Testis (tissue), 3 donors: ENCODE results near the gene DSTN. TPM values are rescaled to one million over a fixed set of nuclear protein-coding genes. Genes with fewer than 3 reads are reported as not detected.

Source experiments
- DNase-seq: peaks from one replicate; pipeline ENCODE4 v3.0.0-alpha.2; 2019
- H3K27ac ChIP-seq, 2 donors: fragments of 200-600 bp; sonication (generic); one replicate each; pipeline ENCODE4 v1.5.1; 2019
- H3K27me3 ChIP-seq: fragments of 200-600 bp; sonication (generic); one replicate; pipeline ENCODE4 v1.5.1; 2019
- H3K36me3 ChIP-seq: fragments of 200-600 bp; sonication (generic); one replicate; pipeline ENCODE4 v1.5.1; 2017; ENCODE audit warnings: low read depth; ENCODE audit errors: missing control alignments
- H3K4me1 ChIP-seq: fragments of 200-600 bp; sonication (generic); one replicate; pipeline ENCODE4 v1.5.1; 2019
- H3K4me3 ChIP-seq, 2 donors: fragments of 200-600 bp; sonication (generic); one replicate each; pipeline ENCODE4 v1.5.1; 2017 to 2019
- H3K9me3 ChIP-seq: fragments of 200-600 bp; sonication (generic); one replicate; pipeline ENCODE4 v1.5.1; 2017
- CTCF ChIP-seq, 3 experiments: fragments of 450-650 bp in 2 of 3; fragments of 200-600 bp in 1 of 3; sonication (generic) in 1 of 3; IDR thresholded peaks; one replicate each; pipeline ENCODE4 v1.5.1; 2016 to 2019; ENCODE audit warnings: antibody characterized with exemption in 3 of 3, mild to moderate bottlenecking in 2 of 3, moderate library complexity in 1 of 3
- POLR2A ChIP-seq: fragments of 450-650 bp; IDR thresholded peaks from one replicate; pipeline ENCODE4 v1.6.1; 2017; ENCODE audit warnings: antibody characterized with exemption, mild to moderate bottlenecking, moderate library complexity
- WGBS, 2 donors: methylation state at CpG; one replicate each; pipeline ENCODE4 v1.1.5; 2018; 5-methylcytosine and 5-hydroxymethylcytosine counted together
- intact Hi-C: fragments of 100-400 bp; cut with DNase I; formaldehyde crosslinking; loops from one replicate; pipeline ENCODE4 v1.15.1; 2023; ENCODE audit warnings: low total_unique reads
- polyA plus RNA-seq: library from polyadenylated mRNA; stranded (reverse); fragments of 350-450 nt; fragmentation: Illumina TruSeq; extraction: RNeasy Lipid Tissue Mini Kit (QIAGEN cat#74804); gene quantifications from one replicate; pipeline ENCODE4 v1.2.3, GENCODE V29; 2014; ENCODE audit warnings: low read depth, low replicate concordance; ENCODE audit not compliant: insufficient read depth
- total RNA-seq, 2 donors: library from RNA; depleted of rRNA; stranded (reverse); fragments of >200 nt; gene quantifications; one replicate each; pipeline ENCODE4 v1.2.3, GENCODE V29; 2016

Gene DSTN
- total and polyA plus RNA-seq, 3 donors from 2014 or later = 121 to 301 (median 148) TPM

- no peaks in the 10 kb centered on the region for H3K36me3 ChIP-seq
- intact Hi-C loops = no loop called here
- H3K27ac ChIP-seq = no peak overlapping the region
These were observed 57.5 kb downstream of the DSTN start for GRCh38 chr20:17627101-17627955.

GRCh38 chr20:17628101-17628841, 58.4 kb downstream of the DSTN start:
- no peak for DNase-seq
- WGBS, 2 donors = 93% methylated on average over 18 of the region's 18 CpGs
- no peak overlapping the region for H3K27ac ChIP-seq
- intact Hi-C loops = no loop called here
- no peaks in the 10 kb centered on the region for H3K4me1 ChIP-seq
- no peak overlapping the region for H3K4me3 ChIP-seq
- H3K27me3 ChIP-seq = no peaks in the 10 kb centered on the region
- no peaks in the 10 kb centered on the region for H3K9me3 ChIP-seq
- no peak for TF ChIP-seq CTCF (IDR thresholded peaks at IDR 0.05)
- TF ChIP-seq POLR2A = no peak
- no peaks in the 10 kb centered on the region for H3K36me3 ChIP-seq

More at GRCh38 chr20:17627101-17627955, 57.5 kb downstream of the DSTN start:
- WGBS, 2 donors = 81 to 84% methylated on average over 23 to 27 of the region's 27 CpGs
- no peak overlapping the region for H3K4me3 ChIP-seq
- DNase-seq = no peak
- H3K4me1 ChIP-seq = no peaks in the 10 kb centered on the region
- no peak for TF ChIP-seq POLR2A
- no peak for TF ChIP-seq CTCF (IDR thresholded peaks at IDR 0.05)
- no peaks in the 10 kb centered on the region for H3K27me3 ChIP-seq
- no peaks in the 10 kb centered on the region for H3K9me3 ChIP-seq

- Histone ChIP-seq H3K4me1 (peaks cover 5% of the 10 kb centered on the region), H3K4me3 (no peak overlapping the region), H3K27ac (no peak overlapping the region), H3K9me3 (no peaks in the 10 kb centered on the region), H3K27me3 (no peaks in the 10 kb centered on the region), H3K36me3 (no peaks in the 10 kb centered on the region)
- WGBS, 2 donors = 94 to 100% methylated on average over 1 to 8 of the region's 8 CpGs
- TF ChIP-seq CTCF (IDR thresholded peaks at IDR 0.05) = no peak
- no peak for TF ChIP-seq POLR2A
- intact Hi-C loops = no loop called here
- no peak for DNase-seq
These were observed 59.1 kb downstream of the DSTN start for GRCh38 chr20:17629025-17629424.

GRCh38 chr20:17629678-17630089, 59.8 kb downstream of the DSTN start:
- WGBS, 2 donors = 82 to 95% methylated on average over 9 to 21 of the region's 21 CpGs
- Histone ChIP-seq H3K27me3 (no peaks in the 10 kb centered on the region), H3K4me1 (peaks cover 12% of the 10 kb centered on the region), H3K4me3 (no peak overlapping the region), H3K36me3 (no peaks in the 10 kb centered on the region), H3K27ac (no peak overlapping the region), H3K9me3 (no peaks in the 10 kb centered on the region)
- DNase-seq = no peak
- intact Hi-C loops = no loop called here
- TF ChIP-seq CTCF (IDR thresholded peaks at IDR 0.05) (no peak), POLR2A (no peak)
